Mucosa of stomach (tissue), 1 donor: ENCODE results near the gene SRPK2.
"Not testable (repeated sequence)": the region's sequence is repeated elsewhere in the genome, so short reads cannot be mapped to it uniquely, and the experiment has no call there.

Source experiments
- H3K27me3 ChIP-seq: one replicate; pipeline ENCODE4 v1.7.0; 2013; ENCODE audit warnings: mild to moderate bottlenecking, low read length; ENCODE audit not compliant: control insufficient read depth, insufficient read depth
- H3K36me3 ChIP-seq: one replicate; pipeline ENCODE4 v1.7.0; 2013; ENCODE audit warnings: low read length; ENCODE audit not compliant: control insufficient read depth, insufficient read depth
- H3K4me1 ChIP-seq: one replicate; pipeline ENCODE4 v1.7.0; 2013; ENCODE audit warnings: mild to moderate bottlenecking, low read length; ENCODE audit not compliant: control insufficient read depth, insufficient read depth
- H3K4me3 ChIP-seq: one replicate; pipeline ENCODE4 v1.7.0; 2013; ENCODE audit warnings: low read length
- H3K9ac ChIP-seq: one replicate; pipeline ENCODE4 v1.7.0; 2013; ENCODE audit warnings: mild to moderate bottlenecking, low read length, moderate library complexity
- H3K9me3 ChIP-seq: one replicate; pipeline ENCODE4 v1.7.0; 2013; ENCODE audit warnings: mild to moderate bottlenecking, low read length, moderate library complexity; ENCODE audit not compliant: control insufficient read depth
- donor health status: Pancreatic carcinoma.

The SRPK2 gene

DNA sequence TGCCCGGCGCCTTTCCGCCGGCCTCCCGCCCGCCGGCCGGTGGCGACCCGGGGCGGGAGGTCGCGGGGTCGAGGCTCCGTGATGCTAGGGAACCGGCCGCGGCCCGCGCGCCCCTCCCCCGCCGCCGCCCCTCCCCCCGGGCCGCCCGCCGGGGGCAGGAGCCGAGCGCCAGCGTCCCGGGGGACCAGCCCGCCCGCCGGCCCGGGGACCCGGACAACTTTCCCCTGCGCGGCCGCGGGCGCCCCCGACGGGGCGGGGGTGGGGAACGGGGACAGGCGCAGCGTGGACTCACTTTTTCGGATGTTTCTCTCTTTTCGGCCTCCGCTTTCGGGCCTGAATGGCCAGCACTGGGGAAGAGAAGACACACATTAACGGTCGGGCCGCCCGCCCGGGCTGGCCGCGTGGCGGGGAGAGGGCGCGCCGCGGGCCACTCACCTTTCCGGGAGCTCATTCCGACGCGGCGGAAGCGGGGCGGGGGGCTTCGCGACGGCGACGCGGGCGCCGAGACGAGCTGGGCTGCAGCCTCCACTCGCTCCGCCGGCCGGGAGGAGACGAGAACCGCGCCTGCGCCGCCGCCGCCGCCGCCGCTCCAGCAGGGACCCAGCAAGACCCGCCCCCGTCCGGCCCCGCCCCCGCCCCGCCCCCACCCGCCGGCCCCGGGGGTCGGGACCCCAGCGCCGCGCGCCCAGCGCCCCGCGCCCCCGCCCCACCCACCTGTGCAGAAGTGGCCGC, at the start of gene SRPK2:
SRPK2 (minus strand) TSS at position 566 of the 732 bp plus-strand sequence.
- Histone ChIP-seq H3K9me3 (no peaks in the 10 kb centered on the region), H3K9ac (peak within 1 kb of the TSS; percentile 64)

DNA sequence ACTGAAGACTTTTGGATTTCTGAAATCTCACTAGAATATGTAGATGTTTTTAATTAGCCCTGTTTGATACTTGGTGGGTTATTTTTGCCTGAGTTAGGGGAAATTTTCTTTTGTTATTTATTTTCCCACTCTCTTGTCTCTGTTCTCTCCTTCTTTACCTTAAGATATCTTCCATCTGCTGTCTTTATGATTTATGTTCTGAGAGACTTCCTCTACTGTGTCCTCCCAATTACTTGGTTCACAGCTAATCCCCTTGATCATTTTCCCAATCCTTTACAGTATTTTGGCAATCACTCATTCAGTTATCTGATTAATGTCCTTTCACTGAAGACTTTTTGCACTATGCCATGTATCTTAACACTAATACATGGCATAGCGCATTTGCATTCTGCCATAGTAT, 49.5 kb upstream of the SRPK2 start:
- peaks cover 9% of the 10 kb centered on the region for H3K4me1 ChIP-seq
- H3K27me3 ChIP-seq, result no peaks in the 10 kb centered on the region
- no peak overlapping the region for H3K9ac ChIP-seq
- no peak overlapping the region for H3K4me3 ChIP-seq
- no peaks in the 10 kb centered on the region for H3K36me3 ChIP-seq
- no peaks in the 10 kb centered on the region for H3K9me3 ChIP-seq

More for the DNA sequence above, at the start of gene SRPK2:
- H3K27me3 ChIP-seq, result no peaks in the 10 kb centered on the region
- peaks cover 5% of the 10 kb centered on the region for H3K4me1 ChIP-seq
- H3K4me3 ChIP-seq, result peak within 1 kb of the TSS; percentile 49
- H3K36me3 ChIP-seq, result no peaks in the 10 kb centered on the region

DNA sequence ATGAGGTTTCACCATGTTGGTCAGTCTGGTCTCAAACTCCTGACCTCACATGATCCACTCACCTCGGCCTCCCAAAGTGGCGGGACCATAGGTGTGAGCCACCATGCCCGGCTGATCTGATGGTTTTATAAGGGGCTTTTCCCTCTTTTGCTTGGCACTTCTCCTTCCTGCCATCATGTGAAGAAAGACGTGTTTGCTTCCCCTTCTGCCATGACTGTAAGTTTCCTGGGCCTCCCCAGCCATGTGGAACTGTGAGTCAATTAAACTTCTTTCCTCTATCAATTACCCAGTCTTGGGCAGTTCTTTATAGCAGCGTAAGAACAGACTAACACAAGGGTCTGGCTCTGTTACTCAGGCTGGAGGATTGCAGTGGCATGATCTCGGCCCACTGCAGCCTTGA, 48.6 kb upstream of the SRPK2 start:
- not testable (repeated sequence) for H3K4me3 ChIP-seq, H3K27me3 ChIP-seq, H3K36me3 ChIP-seq, H3K9ac ChIP-seq, H3K4me1 ChIP-seq, H3K9me3 ChIP-seq

DNA sequence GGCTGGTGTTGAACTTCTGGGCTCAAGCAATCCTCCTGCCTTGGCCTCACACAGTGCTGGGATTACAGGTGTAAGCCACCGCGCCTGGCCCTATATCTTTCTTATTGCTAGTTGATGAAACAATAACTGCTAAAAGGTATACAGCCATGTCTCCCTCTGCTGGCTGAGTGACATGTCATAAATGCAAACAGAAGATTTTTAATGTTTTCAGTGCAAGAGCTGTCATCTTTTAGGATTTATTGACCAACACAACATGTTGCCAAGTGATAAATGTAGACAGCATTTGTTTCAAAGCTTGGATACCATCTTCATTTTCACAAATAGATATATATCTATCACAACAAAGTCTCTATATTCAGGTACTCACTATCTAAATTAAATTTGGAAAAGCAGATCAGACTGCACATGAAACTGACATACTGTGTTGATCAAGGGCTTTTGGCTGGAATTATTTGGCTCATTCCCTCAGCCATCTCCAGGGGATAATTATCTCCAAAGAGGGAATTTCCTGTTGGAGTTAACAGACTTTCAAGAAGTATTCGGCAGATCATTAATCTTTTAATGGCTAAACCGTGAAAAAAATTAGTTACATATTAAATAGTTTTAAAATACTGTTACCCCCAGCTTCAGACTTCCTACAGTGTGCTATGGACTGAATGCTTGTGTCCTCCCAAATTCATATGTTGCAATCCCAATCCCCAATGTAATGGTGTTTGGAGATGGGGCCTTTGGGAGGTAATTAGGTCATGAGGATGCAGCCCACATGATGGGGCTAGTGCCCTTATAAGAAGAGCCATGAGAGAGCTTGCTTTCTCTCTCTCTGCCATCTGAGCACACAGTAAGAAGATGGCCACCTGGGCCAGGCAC, 41.3 kb upstream of the SRPK2 start:
- Histone ChIP-seq H3K9me3 (no peaks in the 10 kb centered on the region), H3K4me3 (no peak overlapping the region), H3K36me3 (no peaks in the 10 kb centered on the region), H3K4me1 (no peaks in the 10 kb centered on the region), H3K9ac (no peak overlapping the region), H3K27me3 (no peaks in the 10 kb centered on the region)

DNA sequence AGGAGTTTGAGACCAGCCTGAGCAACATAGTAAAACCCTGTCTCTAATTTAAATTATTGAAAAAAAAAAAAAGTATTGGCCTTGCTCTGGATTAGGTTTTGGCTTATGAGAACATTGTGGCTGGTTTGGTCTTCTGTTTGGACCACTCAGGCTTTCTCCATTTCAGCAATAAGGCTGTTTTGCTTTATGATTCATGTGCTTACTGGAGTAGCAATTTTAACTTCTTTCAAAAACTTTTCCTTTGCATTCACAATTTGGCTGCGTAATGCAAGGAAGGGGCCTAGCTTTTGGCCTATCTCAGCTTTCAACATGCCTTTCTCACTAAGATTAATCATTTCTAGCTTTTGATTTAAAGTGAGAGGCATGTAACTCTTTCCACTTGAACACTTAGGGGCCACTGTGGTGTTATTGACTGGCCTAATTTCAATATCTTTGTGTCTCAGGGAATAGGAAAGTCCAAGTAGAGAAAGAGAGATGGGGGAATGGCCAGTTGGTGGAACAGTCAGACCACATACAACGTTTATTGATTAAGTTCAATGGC, 38.0 kb upstream of the SRPK2 start:
- H3K4me3 ChIP-seq, result no peak overlapping the region
- H3K27me3 ChIP-seq, result peaks cover 4% of the 10 kb centered on the region
- no peak overlapping the region for H3K9ac ChIP-seq
- no peaks in the 10 kb centered on the region for H3K4me1 ChIP-seq
- no peaks in the 10 kb centered on the region for H3K9me3 ChIP-seq
- no peaks in the 10 kb centered on the region for H3K36me3 ChIP-seq

DNA sequence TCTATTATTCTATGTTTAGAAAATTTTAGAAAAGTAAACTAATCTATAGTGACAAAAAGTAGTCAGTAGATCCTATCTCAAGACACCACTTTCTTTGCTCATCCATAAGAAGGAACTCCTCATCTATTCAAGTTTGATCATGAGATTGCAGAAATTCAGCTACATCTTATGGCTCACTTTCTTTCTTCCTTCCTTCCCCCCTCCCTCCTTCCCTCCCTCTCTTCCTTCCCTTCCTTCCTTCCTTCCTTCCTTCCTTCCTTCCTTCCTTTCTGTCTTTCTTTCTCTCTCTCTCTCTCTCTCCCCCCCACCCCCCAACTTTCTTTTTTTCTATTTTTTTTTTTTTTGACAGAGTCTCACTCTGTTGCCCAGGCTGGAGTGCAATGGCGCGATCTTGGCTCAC, 35.3 kb upstream of the SRPK2 start:
- H3K4me3 ChIP-seq, result no peak overlapping the region
- H3K27me3 ChIP-seq, result peaks cover 4% of the 10 kb centered on the region
- H3K4me1 ChIP-seq, result no peaks in the 10 kb centered on the region
- no peak overlapping the region for H3K9ac ChIP-seq
- no peaks in the 10 kb centered on the region for H3K9me3 ChIP-seq
- H3K36me3 ChIP-seq, result no peaks in the 10 kb centered on the region

DNA sequence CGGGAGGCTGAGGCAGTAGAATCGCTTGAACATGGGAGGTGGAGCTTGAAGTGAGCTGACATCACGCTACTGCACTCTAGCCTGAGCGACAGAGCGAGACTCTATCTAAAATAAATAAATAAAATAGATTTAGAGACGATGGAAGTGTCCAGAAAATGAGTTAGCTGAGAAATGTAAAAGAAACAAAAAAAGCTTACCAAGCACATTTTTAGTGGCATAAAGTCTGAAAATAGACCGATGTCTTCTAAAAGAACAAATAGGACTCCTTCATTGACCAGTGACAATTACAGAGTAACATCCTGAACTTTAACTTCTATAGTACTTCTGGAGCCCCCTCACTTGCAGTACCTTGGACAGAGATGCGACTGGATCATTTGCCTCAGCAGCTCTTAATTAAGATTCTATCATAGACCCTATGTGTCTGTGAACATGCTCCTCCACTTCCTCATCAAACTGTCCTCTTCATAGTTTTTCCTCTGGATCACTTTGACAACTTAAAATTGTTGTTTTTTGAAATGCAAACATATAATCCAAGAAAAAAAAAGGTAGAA, 25.2 kb upstream of the SRPK2 start:
- no peaks in the 10 kb centered on the region for H3K36me3 ChIP-seq
- H3K9ac ChIP-seq, result no peak overlapping the region
- no peaks in the 10 kb centered on the region for H3K9me3 ChIP-seq
- no peaks in the 10 kb centered on the region for H3K27me3 ChIP-seq
- no peak overlapping the region for H3K4me3 ChIP-seq
- H3K4me1 ChIP-seq, result no peaks in the 10 kb centered on the region

DNA sequence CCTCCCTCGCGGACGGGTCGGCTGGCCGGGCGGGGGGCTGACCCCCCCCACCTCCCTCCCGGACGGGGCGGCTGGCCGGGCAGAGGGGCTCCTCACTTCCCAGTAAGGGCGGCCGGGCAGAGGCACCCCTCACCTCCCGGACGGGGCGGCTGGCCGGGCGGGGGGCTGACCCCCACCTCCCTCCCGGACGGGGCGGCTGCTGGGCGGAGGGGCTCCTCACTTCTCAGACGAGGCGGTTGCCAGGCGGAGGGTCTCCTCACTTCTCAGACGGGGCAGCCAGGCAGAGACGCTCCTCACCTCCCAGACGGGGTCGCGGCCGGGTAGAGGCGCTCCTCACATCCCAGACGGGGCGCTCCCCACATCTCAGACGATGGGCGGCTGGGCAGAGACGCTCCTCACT, 22.1 kb upstream of the SRPK2 start:
- H3K4me1 ChIP-seq, H3K27me3 ChIP-seq, H3K4me3 ChIP-seq, H3K36me3 ChIP-seq, H3K9ac ChIP-seq, H3K9me3 ChIP-seq: not testable (repeated sequence)

DNA sequence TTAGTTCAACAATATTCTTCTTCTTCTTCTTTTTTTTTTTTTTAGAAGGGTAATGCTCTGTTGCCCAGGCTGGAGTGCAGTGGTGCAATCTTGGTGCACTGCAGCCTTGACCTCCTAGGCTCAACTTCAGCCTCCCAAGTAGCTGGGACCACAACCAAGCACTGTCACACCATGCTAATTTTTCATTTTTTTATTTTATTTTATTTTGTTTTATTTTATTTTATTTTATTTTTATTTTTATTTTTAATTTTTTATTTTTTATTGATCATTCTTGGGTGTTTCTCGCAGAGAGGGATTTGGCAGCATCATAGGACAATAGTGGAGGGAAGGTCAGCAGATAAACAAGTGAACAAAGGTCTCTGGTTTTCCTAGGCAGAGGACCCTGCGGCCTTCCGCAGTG, 21.1 kb upstream of the SRPK2 start:
- H3K4me1 ChIP-seq, H3K4me3 ChIP-seq, H3K9ac ChIP-seq, H3K27me3 ChIP-seq, H3K36me3 ChIP-seq, H3K9me3 ChIP-seq: not testable (repeated sequence)

DNA sequence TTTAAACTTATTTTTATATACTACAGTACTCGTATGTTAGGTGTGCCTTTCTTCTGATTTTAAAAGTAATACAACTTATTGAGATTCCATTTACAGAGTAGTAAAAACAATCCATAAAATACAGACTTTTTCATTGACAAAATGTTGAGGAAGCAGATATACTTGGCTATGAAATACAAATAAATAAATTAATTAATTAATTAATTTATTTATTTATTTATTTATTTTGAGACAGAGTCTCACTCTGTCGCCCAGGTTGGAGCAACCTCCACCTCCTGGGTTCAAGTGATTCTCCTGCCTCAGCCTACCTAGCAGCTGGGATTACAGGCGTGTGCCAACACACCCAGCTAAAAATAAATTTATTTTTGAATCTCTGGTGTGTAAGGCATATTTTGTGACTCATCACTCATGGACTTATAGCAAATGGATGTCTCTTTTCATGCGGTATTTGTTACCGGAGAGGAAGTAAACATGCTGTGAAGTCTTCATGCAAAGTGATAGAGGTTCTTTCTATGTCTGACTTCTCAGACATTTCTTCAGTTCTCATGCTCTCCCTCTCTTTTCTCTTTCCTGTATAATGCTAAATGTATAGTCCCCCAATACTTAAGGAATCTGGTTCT, 20.2 kb upstream of the SRPK2 start:
- H3K36me3 ChIP-seq, result no peaks in the 10 kb centered on the region
- no peaks in the 10 kb centered on the region for H3K9me3 ChIP-seq
- H3K9ac ChIP-seq, result no peak overlapping the region
- no peak overlapping the region for H3K4me3 ChIP-seq
- H3K4me1 ChIP-seq, result no peaks in the 10 kb centered on the region
- H3K27me3 ChIP-seq, result no peaks in the 10 kb centered on the region

DNA sequence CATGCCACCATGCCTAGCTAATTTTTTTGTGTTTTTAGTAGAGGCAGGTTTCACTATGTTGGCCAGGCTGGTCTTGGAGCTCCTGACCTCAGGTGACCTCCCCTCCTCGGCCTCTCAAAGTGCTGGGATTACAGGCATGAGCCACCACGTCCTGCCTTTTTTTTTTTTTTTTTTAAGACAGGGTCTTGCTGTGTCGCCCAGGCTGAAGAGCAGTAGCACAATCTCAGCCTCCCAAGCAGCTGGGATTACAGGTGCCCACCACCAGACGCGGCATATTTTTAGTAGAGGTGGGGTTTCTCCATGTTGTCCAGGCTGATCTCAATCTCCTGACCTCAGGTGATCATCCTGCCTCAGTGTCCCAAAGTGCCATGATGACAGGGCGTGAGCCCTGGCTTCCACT, 14.4 kb upstream of the SRPK2 start:
- no peak overlapping the region for H3K9ac ChIP-seq
- H3K4me1 ChIP-seq, result peaks cover 9% of the 10 kb centered on the region
- no peak overlapping the region for H3K4me3 ChIP-seq
- H3K9me3 ChIP-seq, result no peaks in the 10 kb centered on the region
- no peaks in the 10 kb centered on the region for H3K27me3 ChIP-seq
- H3K36me3 ChIP-seq, result no peaks in the 10 kb centered on the region
